Nephron (organoid): ENCODE data around the gene CGB7.
A peak's percentile ranks its signal among the peaks of the same experiment; 100 is the strongest.

Source experiments
- H3K27ac Mint-ChIP-seq, 3 experiments: 2 replicates each; pipeline ENCODE4 v1.8.0; 2020; ENCODE audit warnings: mixed read lengths in 3 of 3, mild to moderate bottlenecking in 2 of 3, moderate library complexity in 1 of 3
- H3K27me3 Mint-ChIP-seq: 2 replicates; pipeline ENCODE4 v1.8.0; 2021; ENCODE audit warnings: low read depth, mild to moderate bottlenecking, moderate library complexity, mixed read lengths
- H3K36me3 Mint-ChIP-seq: 2 replicates; pipeline ENCODE4 v1.8.0; 2020; ENCODE audit warnings: low read depth, mixed read lengths
- H3K4me1 Mint-ChIP-seq: 2 replicates; pipeline ENCODE4 v1.8.0; 2020; ENCODE audit warnings: mixed read lengths
- H3K4me3 Mint-ChIP-seq, 3 experiments: 2 replicates each; pipeline ENCODE4 v1.8.0; 2020; ENCODE audit warnings: mild to moderate bottlenecking in 3 of 3, mixed read lengths in 3 of 3, moderate library complexity in 2 of 3
- H3K9me3 Mint-ChIP-seq: 2 replicates; pipeline ENCODE4 v1.8.0; 2020; ENCODE audit warnings: mixed read lengths
- CTCF ChIP-seq, 3 experiments: fragments of 200-600 bp; sonication (generic); IDR thresholded peaks; one replicate each; pipeline ENCODE4 v1.5.0; 2021; ENCODE audit warnings: antibody characterized with exemption in 3 of 3; ENCODE audit not compliant: unreplicated experiment in 3 of 3

The CGB7 gene

GRCh38 chr19:49091391-49092038 lies 34.0 kb upstream of the CGB7 start:
- H3K4me1 Mint-ChIP-seq = peaks cover 23% of the 10 kb centered on the region
- H3K27ac Mint-ChIP-seq = no peak overlapping the region
- no peaks in the 10 kb centered on the region for H3K27me3 Mint-ChIP-seq
- TF ChIP-seq CTCF (IDR thresholded peaks at IDR 0.05; ENCODE audit: unreplicated experiment in 3 of 3) = no peak
- peak overlapping the region in 1 of 3 experiments; percentile 65 for H3K4me3 Mint-ChIP-seq
- peaks cover 72% of the 10 kb centered on the region for H3K36me3 Mint-ChIP-seq
- H3K9me3 Mint-ChIP-seq = no peaks in the 10 kb centered on the region

- TF ChIP-seq CTCF (IDR thresholded peaks at IDR 0.05; ENCODE audit: unreplicated experiment in 3 of 3) = no peak
Observed at GRCh38 chr19:49086296-49086695, 28.7 kb upstream of the CGB7 start.

GRCh38 chr19:49085868-49086232 lies 28.3 kb upstream of the CGB7 start:
- peaks cover 34% of the 10 kb centered on the region for H3K36me3 Mint-ChIP-seq
- TF ChIP-seq CTCF (IDR thresholded peaks at IDR 0.05; ENCODE audit: unreplicated experiment in 3 of 3) = no peak
- peaks cover 24% of the 10 kb centered on the region for H3K4me1 Mint-ChIP-seq
- H3K9me3 Mint-ChIP-seq = no peaks in the 10 kb centered on the region
- peak overlapping the region; percentile 75 to 99 (median 80) for H3K4me3 Mint-ChIP-seq
- H3K27ac Mint-ChIP-seq = peak overlapping the region; percentile 80 to 93 (median 92)
- no peaks in the 10 kb centered on the region for H3K27me3 Mint-ChIP-seq

More at GRCh38 chr19:49086296-49086695, 28.7 kb upstream of the CGB7 start:
- peaks cover 24% of the 10 kb centered on the region for H3K4me1 Mint-ChIP-seq
- H3K36me3 Mint-ChIP-seq = peaks cover 38% of the 10 kb centered on the region
- H3K9me3 Mint-ChIP-seq = no peaks in the 10 kb centered on the region
- peak overlapping the region; percentile 80 to 93 (median 92) for H3K27ac Mint-ChIP-seq
- H3K27me3 Mint-ChIP-seq = no peaks in the 10 kb centered on the region
- H3K4me3 Mint-ChIP-seq = peak overlapping the region; percentile 75 to 99 (median 80)

- Mint-ChIP-seq H3K27me3 (peaks cover 2% of the 10 kb centered on the region), H3K27ac (peak within 1 kb of the TSS; percentile 80 to 93 (median 92)), H3K4me3 (peak within 1 kb of the TSS; percentile 75 to 99 (median 80)), H3K36me3 (peaks cover 28% of the 10 kb centered on the region), H3K9me3 (no peaks in the 10 kb centered on the region), H3K4me1 (peaks cover 24% of the 10 kb centered on the region)
- TF ChIP-seq CTCF (IDR thresholded peaks at IDR 0.05; ENCODE audit: unreplicated experiment in 3 of 3) = no peak
Observed at GRCh38 chr19:49085020-49085867, 27.7 kb upstream of the CGB7 start, which contains the start of gene SNRNP70. Gene SNRNP70 (plus strand): TSS chr19:49085451. CDS start chr19:49086415, 964 bp downstream.

GRCh38 chr19:49084206-49085019 lies 26.9 kb upstream of the CGB7 start:
- Mint-ChIP-seq H3K4me3 (peak overlapping the region; percentile 75 to 99 (median 80)), H3K27me3 (peaks cover 5% of the 10 kb centered on the region), H3K4me1 (peaks cover 24% of the 10 kb centered on the region), H3K9me3 (no peaks in the 10 kb centered on the region), H3K27ac (peak overlapping the region; percentile 80 to 93 (median 92)), H3K36me3 (peaks cover 22% of the 10 kb centered on the region)
- no peak for TF ChIP-seq CTCF (IDR thresholded peaks at IDR 0.05; ENCODE audit: unreplicated experiment in 3 of 3)
